GM19023 (cell line): ENCODE results near the gene KLRG1.
A peak's percentile ranks its signal among the peaks of the same experiment; 100 is the strongest.

ENCODE experiments used
- ATAC-seq: cut with Tn5 transposase; IDR thresholded peaks from one replicate; pipeline ENCODE4 v1.9.1; 2021; ENCODE audit warnings: mild to moderate bottlenecking, moderate library complexity; ENCODE audit not compliant: unreplicated experiment

Gene KLRG1

DNA sequence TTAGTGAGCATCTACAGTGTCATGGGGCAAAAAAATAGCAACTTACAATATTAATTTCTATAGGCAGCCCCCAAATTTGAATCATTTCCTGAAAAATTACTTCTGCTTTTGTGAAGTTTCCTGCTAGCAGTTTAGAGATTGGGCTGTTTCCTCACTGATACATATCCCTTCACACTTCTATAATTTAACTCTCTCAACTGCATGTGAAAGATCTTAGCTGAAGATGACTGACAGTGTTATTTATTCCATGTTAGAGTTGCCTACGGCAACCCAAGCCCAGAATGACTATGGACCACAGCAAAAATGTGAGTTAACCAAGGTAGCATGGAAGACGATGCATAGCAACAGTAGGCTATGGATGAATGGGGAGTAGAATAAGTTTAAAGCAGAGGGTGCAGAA lies at the start of gene KLRG1:
Gene KLRG1 (plus strand): TSS at position 134 of the 400 bp plus-strand sequence. CDS start 90 bp downstream, at position 224.
- ATAC-seq = no peak

DNA sequence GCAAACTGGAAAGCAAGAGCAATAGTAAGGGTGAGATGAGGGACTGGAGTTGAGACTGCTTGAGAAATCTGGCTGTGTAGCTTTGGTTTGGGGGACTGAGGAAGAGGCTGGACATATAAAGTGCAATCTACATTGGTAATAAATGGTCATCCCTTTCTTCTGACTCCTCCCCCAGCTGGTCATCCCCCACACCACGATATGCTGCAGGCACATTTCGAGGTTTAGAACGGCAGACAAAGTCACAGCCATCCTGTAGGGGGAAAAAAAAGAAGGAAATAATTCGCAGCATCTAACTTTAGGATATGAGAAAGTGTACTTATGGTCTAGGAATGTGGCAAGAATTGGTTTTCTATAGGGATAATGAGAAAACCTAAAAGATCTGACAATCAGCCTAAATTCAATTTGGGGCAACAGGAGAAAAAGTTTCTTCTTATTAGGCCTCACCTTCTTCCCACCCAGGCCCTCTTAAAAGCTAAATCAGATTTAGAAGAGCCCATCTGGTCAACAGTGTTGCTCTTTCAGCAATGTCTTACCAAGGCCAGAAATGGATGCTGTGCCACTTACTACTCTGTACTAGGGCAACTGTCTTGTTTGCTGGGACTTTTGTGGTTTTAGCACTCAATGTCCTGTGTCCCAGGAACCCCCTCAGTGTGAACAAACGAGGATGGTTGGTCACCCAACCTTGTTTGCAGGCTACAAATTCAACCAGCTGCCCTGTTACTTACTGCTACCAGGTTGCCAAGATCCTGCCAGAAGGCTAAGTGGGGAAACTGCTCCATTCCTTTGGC lies 47.5 kb upstream of the KLRG1 start:
- no peak for ATAC-seq

DNA sequence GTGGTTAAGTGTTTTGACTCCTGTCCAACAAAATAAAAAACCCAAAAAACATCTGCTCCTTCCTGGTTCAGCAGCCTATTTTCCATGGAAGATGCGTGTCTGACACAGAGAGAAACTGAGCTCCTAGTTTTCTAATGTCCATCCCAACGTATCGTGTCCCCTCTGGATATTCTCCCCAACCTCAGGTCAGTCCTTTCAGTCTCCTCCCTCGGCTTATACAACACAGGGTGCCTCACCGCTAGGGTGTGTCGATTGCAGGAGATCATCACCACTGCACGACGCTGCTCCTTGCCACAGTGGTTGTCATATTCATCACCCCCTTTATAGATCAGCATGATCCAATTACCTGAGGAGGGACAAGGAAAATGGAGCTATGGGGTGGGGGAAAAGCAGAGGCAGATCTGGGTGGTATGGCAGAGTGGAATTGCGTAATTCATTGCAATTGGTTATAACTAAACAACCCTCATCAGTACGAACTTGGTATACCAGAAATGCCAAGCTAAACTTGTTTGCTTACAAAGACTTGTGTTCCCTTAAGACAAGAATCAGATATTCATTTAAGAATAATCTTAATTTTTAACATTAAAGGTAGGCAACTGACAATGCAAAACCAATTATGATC lies 45.7 kb upstream of the KLRG1 start:
- ATAC-seq = no peak

DNA sequence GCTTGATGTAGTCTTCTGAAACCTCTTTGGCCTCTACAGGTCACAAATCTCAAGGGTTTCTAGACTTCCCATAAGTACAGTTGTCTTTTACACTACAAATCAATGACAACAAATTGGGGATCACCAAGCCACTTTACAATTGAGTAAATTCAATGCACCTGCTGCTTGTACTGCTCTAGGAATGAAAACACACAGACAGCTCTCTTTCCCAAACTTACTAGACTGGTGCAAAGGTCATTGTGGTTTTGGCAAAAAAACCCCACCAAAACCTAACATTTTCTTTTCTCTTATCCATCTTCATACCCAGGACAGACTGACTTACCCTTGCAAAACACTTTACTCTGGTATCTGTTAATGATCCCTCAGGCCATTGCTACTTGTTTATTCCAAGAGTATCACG lies 42.6 kb upstream of the KLRG1 start:
- no peak for ATAC-seq

DNA sequence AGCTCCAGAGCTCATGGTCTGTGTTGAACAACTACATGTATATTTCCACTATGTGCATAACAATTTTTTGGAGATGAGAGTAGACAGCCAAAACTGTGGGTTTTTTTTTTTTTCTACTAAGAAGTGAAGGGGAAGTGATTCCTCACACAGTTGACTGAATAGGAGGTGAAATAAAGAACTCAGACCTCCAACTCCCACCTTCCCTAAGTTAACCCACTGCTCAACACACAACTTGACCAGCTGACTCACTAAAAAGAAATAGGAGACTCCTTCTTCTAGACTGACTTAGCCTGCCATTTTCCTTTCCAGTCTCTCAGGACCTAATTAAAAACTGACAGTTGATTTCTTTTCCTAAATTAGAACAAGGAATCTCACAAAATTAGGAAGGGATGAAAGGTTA lies 41.6 kb upstream of the KLRG1 start:
- no peak for ATAC-seq

DNA sequence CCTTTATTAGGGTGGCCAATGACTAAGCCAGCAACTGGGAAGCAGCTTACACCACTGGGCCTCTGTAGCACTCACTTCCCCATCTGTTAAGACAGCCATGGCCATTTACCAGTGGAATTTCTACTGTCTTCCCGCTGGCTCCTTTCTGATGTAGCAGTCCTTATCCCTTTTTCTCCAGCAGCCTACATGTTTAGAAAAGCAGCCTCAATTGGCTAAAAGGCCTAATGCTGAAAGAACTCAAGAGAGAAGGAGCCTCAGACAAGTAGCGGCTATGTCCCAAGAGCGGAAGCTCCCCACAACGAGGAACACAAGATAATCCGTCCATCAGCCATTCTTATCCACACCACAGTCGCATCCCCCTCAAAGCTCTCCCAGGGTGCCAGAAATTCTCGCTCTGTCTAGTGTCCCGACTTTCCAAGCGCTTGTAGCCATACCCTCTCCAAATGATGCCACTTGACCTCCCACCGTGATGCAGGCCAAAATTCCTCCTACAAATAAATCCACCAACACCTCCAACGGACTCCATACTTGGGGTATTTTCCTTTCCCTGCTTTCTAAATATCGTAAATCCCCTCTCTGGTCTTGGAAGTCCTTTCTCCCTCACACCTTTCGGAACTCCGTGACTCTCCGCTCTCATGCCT lies 40.5 kb upstream of the KLRG1 start:
- ATAC-seq = no peak

DNA sequence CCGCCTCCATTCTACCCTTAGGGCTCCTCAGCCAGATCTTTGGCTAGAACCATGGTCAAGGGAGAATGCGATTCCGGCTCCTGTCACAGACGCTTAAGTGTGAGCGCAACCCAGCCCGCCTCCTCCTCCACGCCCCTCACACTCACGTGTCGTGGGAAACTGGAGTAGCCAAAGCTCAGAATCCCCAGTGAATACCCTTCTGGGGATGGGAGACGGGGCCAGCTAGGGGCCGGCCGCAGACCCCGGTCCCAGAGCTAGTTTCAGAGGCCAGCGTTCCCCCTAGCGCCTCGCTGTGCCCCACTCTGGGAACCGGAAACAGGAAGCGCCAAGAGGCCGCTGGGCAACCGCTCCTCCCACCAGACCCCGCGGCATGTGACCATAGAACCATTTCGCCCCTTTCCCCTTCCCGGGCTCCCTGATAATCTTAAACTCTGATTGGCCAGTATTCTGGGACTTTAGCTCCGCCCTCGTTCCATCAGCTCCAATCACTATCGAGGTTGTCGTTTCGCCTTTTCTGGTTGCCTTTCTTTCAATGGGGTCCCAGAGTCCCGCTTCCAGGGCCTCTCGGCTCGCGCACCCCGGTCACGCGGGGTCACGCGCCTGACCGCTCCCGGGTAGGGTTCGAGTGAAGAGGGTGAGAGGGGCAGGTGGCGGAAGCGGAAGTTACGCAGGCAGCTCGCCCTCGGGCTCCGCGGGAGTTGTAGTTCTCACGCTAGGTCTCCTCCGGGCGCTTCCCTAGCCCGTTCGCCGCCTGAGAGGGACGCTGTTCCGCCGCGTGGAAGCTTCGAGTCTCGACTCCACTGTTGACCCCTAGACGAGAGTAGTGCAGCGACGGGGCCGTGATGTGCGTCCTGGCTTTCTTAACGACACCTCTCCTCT lies 39.8 kb upstream of the KLRG1 start, which contains the start of gene M6PR:
Gene M6PR (minus strand): TSS at position 304 of the 879 bp plus-strand sequence. CDS start 3,241 bp downstream, outside the sequence.
- ATAC-seq = peak; percentile 86

DNA sequence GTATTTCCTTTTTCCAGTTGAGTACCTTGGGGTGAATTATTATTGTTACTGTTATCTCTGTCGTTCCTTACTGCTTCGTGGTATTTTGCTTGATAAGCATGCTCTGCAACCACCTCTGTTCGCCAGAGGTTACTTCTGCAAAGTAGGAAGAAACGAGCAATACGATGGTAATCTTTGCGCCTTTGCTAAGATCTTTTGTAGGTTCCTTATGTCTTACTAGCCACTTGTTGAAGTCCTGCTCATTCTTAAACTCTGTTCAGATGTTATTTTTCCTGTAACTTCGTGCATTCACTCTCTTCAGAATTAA lies 39.2 kb upstream of the KLRG1 start:
- peak; percentile 12 for ATAC-seq

DNA sequence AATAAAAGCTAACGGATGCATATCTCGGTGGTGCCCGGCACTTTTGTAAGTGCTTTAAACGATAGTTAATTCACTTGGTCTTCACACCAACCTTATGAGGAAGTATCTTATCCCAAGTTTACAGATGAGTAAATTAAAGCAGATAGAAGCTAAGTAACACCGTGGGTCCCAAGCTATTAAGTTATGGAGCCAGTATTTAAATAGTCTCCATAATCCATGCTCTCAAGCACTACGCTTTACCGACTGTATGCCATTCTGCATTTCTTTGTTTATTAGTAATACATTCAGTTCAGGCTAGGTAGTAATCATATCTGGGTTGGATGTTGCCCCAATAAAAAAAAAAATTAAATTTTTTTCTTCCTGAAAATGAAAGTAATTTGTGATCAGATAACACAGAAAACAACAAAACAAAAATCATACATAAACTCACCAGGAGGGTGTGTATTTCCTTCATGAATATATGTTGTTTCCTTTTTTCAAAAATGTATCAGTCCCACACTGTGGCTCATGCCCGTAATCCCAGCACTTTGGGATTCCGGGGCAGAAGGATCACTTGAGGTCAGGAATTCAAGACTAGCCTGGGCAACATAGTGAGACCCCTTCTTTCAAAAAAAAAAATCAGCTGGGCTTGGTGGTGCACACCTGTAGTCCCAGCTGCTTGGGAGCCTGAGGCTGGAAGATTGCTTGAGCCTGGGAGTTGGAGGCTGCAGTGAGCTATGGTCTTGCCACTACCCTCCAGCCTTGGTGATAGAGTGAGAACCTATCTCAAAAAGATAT lies 38.5 kb upstream of the KLRG1 start:
- ATAC-seq = no peak

DNA sequence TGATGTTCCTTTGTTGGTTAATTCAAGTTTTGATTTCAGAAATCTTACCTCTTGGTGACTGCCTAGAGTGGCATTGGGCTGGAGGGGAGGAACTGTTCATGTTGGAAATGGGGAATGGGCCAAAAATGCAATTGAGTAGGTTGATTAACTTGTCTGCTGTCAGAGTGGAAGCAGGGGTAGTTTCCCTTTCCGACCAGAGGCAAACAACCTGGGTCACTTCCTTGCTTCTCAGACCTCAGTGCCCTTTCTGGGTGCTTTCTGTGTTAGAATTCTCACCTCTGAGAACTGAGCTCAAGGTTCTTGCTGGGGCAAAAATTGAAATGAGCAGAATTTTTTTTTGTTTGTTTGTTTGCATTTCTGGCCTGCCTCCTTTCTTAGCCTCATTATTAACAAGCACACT lies 37.6 kb upstream of the KLRG1 start:
- no peak for ATAC-seq

DNA sequence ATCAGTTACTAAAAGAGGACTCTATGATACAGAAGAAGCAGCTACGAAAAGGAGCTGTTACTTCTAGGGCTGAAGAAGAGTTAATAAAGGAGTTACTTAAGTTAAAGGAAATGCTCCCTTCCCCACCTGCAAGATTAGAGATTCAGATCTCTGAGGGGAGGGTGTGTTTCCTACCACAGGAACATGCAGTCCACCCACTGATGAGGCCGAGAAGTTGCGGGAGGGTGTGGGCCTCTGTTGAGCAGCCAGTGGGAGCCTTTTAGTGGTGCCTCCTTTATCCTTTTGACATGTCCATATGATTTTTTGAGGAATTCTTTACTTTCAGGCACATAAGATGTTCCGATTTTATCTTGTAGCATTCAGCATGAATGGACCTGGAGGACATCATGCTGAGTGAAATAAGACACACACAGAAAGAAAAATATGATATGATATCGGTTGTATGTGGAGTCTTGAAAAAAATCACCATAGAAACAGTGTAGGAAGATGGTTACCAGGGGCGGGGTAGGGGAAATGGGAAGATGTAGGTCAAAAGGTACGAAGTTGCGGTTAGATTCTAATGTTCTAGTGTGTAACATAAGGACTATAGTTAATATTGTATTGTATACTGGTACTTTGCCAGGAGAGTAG lies 35.5 kb upstream of the KLRG1 start:
- ATAC-seq = no peak

DNA sequence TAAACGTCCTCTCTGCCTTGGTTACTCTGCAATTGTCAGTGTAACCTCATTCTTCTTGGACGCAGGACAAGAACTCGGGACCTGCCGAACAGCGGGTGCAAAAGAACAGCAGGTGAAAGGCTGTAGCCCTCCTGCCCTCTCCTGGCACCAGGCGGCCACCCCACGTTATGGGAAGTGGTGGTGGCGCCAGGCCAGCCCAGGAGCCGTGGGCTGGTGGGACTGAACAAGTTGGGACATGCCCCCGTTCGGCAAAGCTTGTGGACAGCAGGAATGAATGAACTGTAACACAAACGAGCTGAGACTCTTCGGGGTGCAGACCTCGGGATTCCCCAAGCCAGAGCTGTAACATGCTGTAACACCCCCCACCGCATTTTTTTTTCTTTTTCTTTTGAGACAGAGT lies 33.3 kb upstream of the KLRG1 start:
- ATAC-seq = no peak

DNA sequence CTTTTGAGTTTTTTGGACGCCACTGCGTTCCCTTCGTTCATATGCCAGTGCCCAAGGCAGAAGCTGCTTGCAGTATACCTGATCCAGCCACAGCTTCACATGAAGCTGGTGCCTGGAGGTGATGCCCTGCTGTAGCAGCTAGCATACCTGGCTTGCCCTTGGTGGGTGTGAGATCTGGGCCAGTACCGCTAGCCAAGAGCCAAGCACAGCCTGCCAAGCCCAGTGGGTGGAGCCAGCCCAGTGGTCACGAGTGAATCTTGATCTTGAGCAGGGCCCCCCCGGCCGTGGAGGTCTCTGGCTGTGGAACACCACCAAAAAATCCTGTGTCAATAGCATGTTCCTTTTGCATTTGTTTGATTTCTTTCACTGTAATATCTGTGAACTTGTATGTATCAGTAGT lies 32.6 kb upstream of the KLRG1 start:
- no peak for ATAC-seq

DNA sequence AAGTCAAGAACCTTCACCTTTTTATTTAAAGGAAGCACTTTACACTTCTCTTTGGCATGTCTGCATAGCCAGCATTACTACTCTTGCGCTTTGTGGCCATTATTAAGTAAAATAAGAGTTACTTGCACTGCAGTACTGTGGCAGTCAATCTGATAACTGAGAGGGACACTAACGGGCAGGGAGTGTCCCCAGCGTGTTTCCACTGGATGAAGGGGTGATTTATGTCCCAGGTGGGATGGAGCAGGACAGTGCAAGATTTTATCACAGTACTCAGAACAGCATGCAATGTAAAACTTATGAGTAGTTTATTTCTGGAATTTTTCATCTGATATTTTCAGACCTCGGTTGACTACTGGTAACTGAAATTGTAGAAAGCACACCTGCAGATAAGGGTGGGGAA lies 31.8 kb upstream of the KLRG1 start:
- no peak for ATAC-seq

DNA sequence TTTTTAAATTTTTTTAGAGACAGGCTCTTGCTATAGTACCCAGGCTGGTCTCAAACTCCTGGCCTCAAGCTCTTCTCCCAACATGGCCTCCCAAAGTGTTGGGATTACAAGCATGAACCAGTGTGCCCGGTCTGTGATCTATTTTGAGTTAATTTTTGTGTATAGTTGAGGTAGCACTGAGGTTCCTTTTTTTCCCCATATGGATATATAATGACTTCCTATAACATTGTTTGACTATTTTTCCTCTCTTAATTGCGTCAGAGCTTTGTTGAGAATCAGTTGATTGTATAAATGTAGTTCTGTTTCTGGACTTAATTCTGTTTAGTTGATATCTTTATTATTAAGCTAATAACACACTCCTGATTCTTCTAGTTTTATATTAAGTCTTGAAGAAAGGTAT lies 31.3 kb upstream of the KLRG1 start:
- ATAC-seq = no peak

DNA sequence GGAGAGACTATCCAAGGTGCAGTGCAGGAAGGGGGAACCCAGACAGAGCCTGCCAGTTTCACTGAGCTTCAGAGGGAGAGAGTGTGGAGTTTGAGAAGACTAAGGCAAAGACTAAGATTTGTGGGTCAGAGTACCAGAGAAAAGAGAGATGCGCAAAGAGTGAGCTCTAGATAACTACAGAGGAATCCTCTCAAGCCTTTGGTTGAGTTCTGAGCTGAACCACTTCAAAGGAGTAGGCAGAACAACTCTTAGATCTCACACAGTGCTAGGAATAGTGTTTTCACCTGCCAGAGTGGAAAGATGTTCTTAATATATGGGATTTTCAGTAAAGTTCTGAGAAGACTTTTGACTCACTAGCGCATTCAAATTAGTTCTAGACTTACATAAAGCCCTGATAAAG lies 29.2 kb upstream of the KLRG1 start:
- no peak for ATAC-seq

DNA sequence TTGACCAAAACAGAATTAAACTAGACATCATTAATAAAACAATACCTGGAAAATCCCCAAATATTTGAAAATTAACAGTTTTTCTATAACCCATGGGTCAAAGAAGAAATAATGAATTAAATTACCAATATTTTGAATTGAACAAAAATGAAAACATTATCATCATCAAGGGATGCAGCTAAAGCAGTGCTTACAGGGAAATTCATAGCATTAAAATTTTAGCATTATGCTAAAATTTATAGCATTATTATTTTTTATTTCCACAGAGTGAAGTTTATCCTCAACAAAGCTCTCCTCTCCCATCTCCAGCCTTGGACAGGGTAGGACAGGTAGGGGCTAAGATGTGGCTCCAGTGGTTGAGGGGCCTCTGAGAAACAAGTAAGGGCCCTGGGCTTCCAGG lies 20.6 kb upstream of the KLRG1 start:
- ATAC-seq = no peak

DNA sequence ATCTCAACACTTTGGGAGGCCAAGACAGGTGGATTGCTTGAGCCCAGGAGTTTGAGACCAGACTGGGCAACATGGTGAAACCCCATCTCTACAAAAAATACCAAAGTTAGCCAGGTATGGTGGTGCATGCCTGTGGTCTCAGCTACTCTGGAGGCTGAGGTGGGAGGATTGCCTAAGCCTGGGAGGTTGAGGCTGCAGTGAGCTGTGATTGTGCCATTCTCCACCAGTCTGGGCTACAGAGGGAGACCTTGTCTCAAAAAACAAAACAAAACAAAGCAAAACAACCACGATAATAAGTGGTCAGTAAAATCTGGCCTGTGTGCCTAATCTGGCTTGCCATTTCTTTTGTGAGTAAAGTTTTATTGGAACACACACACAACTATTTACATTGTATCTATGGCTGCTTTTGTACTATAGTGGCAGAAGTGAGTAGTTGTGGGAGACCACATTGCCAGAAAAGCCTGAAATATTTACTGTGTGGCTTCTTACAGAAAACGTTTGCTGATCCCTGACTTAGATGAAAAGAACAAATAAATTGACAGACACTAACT lies 19.4 kb upstream of the KLRG1 start:
- ATAC-seq = no peak

DNA sequence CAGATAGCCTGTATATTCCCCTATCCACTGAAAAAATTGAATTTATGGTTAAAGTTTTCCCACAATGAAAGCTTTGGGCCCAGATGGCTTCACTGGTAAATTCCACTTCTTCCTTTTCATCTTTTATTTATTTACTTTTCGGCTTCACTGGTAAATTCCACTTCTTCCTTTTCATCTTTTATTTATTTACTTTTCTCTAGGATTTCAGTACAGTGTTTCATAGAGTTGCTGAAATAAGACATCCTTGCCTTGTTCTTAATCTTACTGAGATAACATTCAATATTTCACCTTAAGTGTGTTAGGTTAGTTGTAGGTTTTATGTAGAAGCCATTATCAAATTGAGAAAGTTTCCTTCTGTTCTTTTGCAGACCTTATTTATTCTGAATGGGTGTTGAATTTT lies 18.9 kb upstream of the KLRG1 start:
- ATAC-seq = no peak

DNA sequence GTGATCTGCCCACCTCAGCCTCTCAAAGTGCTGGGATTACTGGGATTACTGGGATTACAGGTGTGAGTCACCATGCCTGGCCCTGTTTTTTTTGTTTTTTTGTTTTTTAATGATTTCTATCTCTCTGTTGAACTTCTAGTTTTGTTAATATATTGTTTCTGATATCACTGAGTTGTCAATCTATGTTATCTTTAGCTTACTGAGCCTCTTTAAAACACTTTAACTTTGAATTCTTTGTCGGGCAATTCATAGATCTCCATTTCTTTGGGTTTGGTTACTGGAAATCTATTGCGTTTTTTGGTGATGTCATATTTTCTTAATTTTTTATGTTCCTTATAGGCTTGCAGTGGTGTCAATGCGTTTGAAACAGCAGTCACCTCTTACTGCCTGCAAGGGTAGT lies 9.2 kb upstream of the KLRG1 start:
- no peak for ATAC-seq
